DMS153 treated with DMSO at 0.1 percent for 48 hours (cell line): ENCODE data around the gene SRPK1.

Experiments
- DNase-seq: peaks from one replicate; lab custom pipeline; 2025; ENCODE audit not compliant: unreplicated experiment; lab: John Stamatoyannopoulos, UW

SRPK1 gene

GRCh38 chr6:35903679-35904078 lies 17.2 kb downstream of the SRPK1 start:
- no peak for DNase-seq

- DNase-seq = no peak
Measured at GRCh38 chr6:35900448-35900847, 20.4 kb downstream of the SRPK1 start.

- no peak for DNase-seq
Measured at GRCh38 chr6:35898003-35898402, 22.9 kb downstream of the SRPK1 start.

GRCh38 chr6:35897486-35897885 lies 23.4 kb downstream of the SRPK1 start:
- no peak for DNase-seq

DNA sequence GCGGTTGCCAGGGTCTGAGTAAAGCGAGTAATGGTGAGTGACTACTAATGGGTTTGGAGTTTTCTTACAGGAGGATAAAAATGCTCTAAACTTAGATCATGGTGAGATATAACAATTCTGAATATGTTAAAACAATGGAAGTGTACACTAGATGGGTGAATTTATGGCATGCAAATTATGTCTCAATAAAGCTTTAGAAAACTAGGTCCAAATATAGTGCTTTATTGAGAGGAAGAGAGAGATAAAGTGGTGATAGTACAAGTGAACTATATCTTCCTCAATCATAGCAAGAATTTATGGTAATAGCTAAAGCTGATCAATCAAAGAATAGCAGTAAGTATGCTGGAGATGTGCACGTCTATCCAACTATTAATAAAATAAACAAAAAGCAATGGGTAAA lies 23.9 kb downstream of the SRPK1 start:
- no peak for DNase-seq

- DNase-seq = no peak
Measured at GRCh38 chr6:35896228-35896627, 24.7 kb downstream of the SRPK1 start.

DNA sequence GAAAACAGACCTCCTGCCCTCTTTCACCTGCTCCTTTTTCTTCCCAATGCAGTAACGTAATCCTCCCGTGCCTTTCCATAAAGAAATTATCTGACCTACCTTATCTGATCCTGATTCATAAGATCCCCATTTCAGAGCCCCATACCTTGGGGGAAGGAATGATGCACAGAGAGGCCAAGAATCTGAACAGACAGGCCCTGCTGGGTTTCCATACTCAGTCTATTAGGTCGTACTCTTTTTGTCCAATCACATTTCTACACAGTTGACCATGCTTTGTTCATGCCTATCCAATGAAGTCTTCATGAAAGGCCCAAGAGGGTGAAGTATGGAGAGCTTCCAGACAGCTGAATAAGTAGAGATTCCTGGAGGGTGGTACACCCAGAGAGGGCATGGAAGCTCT lies 25.3 kb downstream of the SRPK1 start:
- DNase-seq = no peak

GRCh38 chr6:35894776-35895175 lies 26.1 kb downstream of the SRPK1 start:
- DNase-seq = no peak

DNA sequence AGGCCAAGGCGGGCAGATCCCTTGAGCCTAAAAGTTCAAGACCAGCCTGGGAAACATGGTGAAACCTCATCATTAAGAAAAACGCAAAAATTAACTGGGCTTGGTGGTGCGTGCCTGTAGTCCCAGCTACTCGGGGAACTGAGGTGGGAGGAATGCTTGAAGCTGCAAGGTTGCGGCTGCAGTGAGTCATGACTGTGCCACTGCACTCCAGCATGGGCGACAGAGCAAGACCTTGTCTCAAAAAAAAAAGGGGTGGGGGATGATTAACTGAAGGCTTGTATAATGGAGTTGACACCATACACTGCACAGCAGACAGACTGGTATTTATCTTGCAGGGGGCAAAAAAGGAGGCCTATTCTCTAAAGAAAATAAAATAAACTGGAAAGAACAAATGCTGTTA lies 27.7 kb downstream of the SRPK1 start:
- no peak for DNase-seq

GRCh38 chr6:35892482-35892881 lies 28.4 kb downstream of the SRPK1 start:
- DNase-seq = no peak

DNA sequence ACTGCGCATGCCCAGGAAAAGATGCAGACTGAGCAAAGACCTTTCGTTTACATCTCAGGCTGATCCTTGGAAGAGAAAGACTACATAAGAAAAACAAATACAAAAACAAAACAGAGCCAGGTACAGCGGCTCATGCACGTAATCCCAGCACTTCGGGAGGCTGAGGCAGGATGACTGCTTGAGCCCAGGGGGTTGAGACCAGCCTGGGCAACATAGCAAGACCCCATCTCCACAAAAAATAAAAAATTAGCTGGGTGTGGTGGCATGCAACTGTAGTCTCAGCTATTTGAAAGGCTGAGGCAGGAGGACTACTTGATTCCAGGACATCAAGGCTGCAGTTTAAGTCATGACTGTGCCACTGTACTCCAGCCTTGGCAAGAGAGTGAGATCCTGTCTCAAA lies 41.7 kb downstream of the SRPK1 start:
- DNase-seq = no peak

- no peak for DNase-seq
Measured at GRCh38 chr6:35876902-35877301, 44.0 kb downstream of the SRPK1 start.

GRCh38 chr6:35874730-35875129 lies 46.2 kb downstream of the SRPK1 start:
- DNase-seq = no peak

- DNase-seq = no peak
Measured at GRCh38 chr6:35859367-35859766, 61.5 kb downstream of the SRPK1 start.

DNA sequence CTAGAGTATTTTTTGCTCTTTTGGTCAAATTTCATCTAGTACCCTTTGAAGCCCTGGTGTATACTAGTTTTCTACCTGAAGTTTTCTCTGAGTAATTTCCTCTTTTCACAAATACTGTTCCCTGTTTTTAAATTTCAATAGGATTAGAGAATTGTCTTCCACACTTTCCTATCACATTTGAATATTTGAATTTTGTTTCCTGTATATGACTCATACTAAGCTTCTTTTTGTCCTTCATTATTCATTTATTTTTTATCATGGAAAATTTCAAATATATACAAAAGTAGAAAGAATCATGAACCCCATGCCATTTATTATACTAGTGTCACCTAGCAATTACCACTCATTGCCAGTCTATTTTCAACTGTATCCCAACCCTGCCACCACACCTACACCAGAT lies 63.0 kb downstream of the SRPK1 start:
- no peak for DNase-seq

- no peak for DNase-seq
Measured at GRCh38 chr6:35856250-35856649, 64.6 kb downstream of the SRPK1 start.

GRCh38 chr6:35852994-35853393 lies 67.9 kb downstream of the SRPK1 start:
- no peak for DNase-seq

GRCh38 chr6:35850208-35850607 lies 70.7 kb downstream of the SRPK1 start:
- no peak for DNase-seq

DNA sequence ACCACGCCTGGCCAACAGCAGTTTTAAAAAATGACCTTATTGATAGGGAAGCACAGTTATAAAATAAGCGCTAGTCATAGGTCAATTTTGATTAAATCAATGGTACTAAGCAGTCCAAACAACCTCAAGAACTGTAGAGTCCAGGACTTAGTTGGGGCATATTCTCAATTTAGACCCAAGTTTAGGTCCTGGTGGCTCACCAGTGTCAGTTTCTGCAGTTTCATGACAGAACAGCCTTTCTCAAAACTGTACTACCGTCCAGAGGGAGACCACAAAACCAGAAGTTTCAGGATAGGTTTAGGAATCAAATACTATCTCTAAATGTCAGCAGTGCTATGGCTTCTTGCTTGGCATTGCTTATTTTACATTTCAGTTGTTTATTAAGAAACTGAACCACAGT lies 76.6 kb downstream of the SRPK1 start:
- DNase-seq = no peak

- DNase-seq = no peak
Measured at GRCh38 chr6:35842381-35842780, 78.5 kb downstream of the SRPK1 start.

- DNase-seq = no peak
Measured at GRCh38 chr6:35839019-35839418, 81.9 kb downstream of the SRPK1 start.

- no peak for DNase-seq
Measured at GRCh38 chr6:35833536-35833935, 87.4 kb downstream of the SRPK1 start.

DNA sequence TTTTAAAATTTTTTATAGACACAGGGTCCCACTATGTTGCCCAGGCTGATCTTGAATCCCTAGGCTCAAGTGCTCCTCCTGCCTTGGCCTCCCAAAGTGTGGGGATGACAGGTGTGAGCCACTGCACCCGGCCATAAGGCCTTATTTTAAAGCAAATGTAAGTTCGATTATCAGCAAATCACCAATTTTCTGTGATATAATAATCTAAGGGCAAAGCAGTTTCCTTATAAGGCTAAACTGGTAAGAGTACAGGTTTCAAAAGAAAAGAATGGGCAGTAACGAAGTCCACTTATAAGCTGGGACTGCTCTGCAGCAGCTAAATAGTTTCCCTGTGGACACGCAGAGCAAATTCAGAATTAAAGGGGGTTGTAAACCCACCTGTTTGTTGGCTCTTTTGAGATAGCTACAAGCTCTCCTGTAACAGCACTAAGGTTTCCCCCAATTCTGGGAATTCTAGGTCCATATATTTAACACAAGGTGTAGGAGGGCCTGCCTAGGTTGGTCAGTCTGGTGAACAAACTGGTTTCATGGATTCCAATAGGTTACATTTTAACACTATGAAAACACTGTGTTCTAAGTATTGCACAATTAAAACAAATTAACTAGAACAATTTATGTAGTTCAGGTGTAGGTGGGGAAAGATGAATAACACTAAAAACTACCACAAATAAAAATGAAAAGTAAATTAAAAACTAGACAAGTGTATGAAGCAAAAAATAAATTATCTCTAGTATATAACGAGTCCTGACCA lies 89.5 kb downstream of the SRPK1 start:
- no peak for DNase-seq
